SK-N-SH (cell line): ENCODE data around the gene ZBTB5. TPM values are rescaled to one million over a fixed set of nuclear protein-coding genes. Genes with fewer than 3 reads are reported as not detected.

Source experiments
- CHD2 ChIP-seq: fragments of 150-350 bp; IDR thresholded peaks from 2 replicates; pipeline ENCODE4 v1.6.1; 2018; ENCODE audit warnings: low read length; ENCODE audit not compliant: partially characterized antibody
- ELF1 ChIP-seq: IDR thresholded peaks from 2 replicates; pipeline ENCODE4 v1.4.0; 2012
- EP300 ChIP-seq, 2 experiments: IDR thresholded peaks; 2 replicates each; pipeline versions ENCODE4 v1.4.0 to v1.6.1; 2012; ENCODE audit warnings: borderline replicate concordance in 1 of 2, low read depth in 1 of 2, low read length in 1 of 2
- EZH2phosphoT487 ChIP-seq: fragments of 200-600 bp; sonication (generic); IDR thresholded peaks from 2 replicates; pipeline ENCODE4 v1.6.1; 2017; ENCODE audit warnings: low read depth, mixed run types, mild to moderate bottlenecking, antibody characterized with exemption, moderate library complexity, borderline replicate concordance
- MXI1 ChIP-seq: IDR thresholded peaks from 2 replicates; pipeline ENCODE4 v1.6.1; 2012; ENCODE audit warnings: mild to moderate bottlenecking, low read depth, low read length, improper control_type of control experiment
- POLR2AphosphoS5 ChIP-seq: IDR thresholded peaks from 2 replicates; pipeline ENCODE4 v1.6.1; 2012; ENCODE audit warnings: low read depth, low read length
- RAD21 ChIP-seq: IDR thresholded peaks from 2 replicates; pipeline ENCODE4 v1.6.1; 2012; ENCODE audit warnings: mild to moderate bottlenecking, low read length
- SIN3A ChIP-seq: IDR thresholded peaks from 2 replicates; pipeline ENCODE4 v1.6.1; 2012; ENCODE audit warnings: low read depth, mild to moderate bottlenecking, low read length, moderate library complexity, borderline replicate concordance
- TAF1 ChIP-seq: IDR thresholded peaks from 2 replicates; pipeline ENCODE4 v1.6.1; 2012; ENCODE audit warnings: low read depth, mild to moderate bottlenecking, low read length, moderate library complexity, borderline replicate concordance
- TCF12 ChIP-seq: IDR thresholded peaks from 2 replicates; pipeline ENCODE4 v1.4.0; 2012
- YY1 ChIP-seq: IDR thresholded peaks from 2 replicates; pipeline ENCODE4 v1.4.0; 2012; ENCODE audit warnings: low read depth, mild to moderate bottlenecking
- polyA plus RNA-seq, 3 experiments: library from polyadenylated mRNA; depleted of rRNA; stranded (reverse); fragments of >200 nt; gene quantifications; 2 replicates each; pipeline ENCODE4 v1.2.3, GENCODE V29; 2012
- TF ChIP-seq, protein P1 (sequence below): IDR thresholded peaks from 2 replicates; pipeline ENCODE4 v1.4.0; 2012; ENCODE audit warnings: low read depth, borderline replicate concordance
- TF ChIP-seq, protein P2 (sequence below): IDR thresholded peaks from 2 replicates; pipeline ENCODE4 v1.4.0; 2012; ENCODE audit warnings: low read depth, borderline replicate concordance
- TF ChIP-seq, protein P3 (sequence below): fragments of 200-600 bp; sonication (generic); IDR thresholded peaks from 2 replicates; pipeline ENCODE4 v1.6.1; 2017; ENCODE audit warnings: antibody characterized with exemption, mild to moderate bottlenecking, moderate library complexity
- TF ChIP-seq, protein P4 (sequence below): fragments of 150-350 bp; IDR thresholded peaks from 2 replicates; pipeline ENCODE4 v1.6.1; 2017; ENCODE audit warnings: antibody characterized with exemption, low read length, low read depth, borderline replicate concordance

ZBTB5 gene
- polyA plus RNA-seq, 1 of the 3 experiments (the other 2 are of a cell fraction): 6.3 TPM

DNA sequence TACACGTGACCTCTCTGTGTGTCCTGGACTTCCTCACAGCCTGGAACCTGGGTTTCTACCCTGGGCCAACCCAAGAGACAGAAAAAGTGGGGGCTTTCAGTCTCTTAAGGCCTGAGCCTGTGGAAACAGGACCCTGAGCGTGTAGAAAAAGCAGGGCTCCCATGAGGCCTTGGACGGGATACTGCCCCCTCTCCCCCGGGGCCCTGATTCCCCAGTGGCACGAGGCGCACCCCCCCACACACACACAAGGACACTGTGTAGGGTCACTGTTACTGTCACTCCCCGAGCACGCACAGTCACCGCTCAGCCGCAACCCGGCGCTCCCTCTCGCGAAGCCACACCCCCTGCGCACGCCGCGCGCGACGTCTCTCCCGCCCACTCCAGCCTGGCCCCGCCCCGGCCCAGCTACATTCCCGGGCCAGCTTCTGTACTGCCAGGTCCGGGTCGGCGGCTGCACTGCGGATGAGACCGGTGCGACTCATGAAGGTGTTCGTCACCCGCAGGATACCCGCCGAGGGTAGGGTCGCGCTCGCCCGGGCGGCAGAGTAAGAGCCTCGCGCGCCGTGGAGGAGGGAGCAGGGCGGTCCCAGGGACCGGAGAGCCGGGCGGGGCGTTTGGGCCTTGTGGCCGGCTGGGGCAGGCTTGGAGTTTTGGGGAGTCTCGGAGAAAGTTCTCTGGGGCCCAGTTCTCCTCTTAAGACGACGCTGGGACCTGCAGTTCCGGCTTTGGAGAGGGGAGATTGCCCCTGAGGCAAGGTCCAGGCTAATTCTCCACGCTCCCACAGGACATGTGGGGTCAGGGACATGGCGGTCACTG, 42.8 kb downstream of the ZBTB5 start, which contains the start of gene GRHPR (continued):
- TF ChIP-seq, protein P1, sequence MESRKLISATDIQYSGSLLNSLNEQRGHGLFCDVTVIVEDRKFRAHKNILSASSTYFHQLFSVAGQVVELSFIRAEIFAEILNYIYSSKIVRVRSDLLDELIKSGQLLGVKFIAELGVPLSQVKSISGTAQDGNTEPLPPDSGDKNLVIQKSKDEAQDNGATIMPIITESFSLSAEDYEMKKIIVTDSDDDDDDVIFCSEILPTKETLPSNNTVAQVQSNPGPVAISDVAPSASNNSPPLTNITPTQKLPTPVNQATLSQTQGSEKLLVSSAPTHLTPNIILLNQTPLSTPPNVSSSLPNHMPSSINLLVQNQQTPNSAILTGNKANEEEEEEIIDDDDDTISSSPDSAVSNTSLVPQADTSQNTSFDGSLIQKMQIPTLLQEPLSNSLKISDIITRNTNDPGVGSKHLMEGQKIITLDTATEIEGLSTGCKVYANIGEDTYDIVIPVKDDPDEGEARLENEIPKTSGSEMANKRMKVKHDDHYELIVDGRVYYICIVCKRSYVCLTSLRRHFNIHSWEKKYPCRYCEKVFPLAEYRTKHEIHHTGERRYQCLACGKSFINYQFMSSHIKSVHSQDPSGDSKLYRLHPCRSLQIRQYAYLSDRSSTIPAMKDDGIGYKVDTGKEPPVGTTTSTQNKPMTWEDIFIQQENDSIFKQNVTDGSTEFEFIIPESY: no peak
- 0 out of 2 replicates have a peak, but pooled peaks have one; percentile 32 for TF ChIP-seq ELF1
- no peak for TF ChIP-seq EP300 (IDR thresholded peaks at IDR 0.05; ENCODE audit: borderline replicate concordance in 1 of 2, low read depth in 1 of 2, low read length in 1 of 2)
- TF ChIP-seq RAD21: no peak
- TF ChIP-seq CHD2: peak; percentile 8
- TF ChIP-seq, protein P2, sequence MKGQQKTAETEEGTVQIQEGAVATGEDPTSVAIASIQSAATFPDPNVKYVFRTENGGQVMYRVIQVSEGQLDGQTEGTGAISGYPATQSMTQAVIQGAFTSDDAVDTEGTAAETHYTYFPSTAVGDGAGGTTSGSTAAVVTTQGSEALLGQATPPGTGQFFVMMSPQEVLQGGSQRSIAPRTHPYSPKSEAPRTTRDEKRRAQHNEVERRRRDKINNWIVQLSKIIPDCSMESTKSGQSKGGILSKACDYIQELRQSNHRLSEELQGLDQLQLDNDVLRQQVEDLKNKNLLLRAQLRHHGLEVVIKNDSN: 0 out of 2 replicates have a peak, but pooled peaks have one; percentile 25
- TF ChIP-seq, protein P3, sequence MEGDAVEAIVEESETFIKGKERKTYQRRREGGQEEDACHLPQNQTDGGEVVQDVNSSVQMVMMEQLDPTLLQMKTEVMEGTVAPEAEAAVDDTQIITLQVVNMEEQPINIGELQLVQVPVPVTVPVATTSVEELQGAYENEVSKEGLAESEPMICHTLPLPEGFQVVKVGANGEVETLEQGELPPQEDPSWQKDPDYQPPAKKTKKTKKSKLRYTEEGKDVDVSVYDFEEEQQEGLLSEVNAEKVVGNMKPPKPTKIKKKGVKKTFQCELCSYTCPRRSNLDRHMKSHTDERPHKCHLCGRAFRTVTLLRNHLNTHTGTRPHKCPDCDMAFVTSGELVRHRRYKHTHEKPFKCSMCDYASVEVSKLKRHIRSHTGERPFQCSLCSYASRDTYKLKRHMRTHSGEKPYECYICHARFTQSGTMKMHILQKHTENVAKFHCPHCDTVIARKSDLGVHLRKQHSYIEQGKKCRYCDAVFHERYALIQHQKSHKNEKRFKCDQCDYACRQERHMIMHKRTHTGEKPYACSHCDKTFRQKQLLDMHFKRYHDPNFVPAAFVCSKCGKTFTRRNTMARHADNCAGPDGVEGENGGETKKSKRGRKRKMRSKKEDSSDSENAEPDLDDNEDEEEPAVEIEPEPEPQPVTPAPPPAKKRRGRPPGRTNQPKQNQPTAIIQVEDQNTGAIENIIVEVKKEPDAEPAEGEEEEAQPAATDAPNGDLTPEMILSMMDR: no peak
- TF ChIP-seq, protein P4, sequence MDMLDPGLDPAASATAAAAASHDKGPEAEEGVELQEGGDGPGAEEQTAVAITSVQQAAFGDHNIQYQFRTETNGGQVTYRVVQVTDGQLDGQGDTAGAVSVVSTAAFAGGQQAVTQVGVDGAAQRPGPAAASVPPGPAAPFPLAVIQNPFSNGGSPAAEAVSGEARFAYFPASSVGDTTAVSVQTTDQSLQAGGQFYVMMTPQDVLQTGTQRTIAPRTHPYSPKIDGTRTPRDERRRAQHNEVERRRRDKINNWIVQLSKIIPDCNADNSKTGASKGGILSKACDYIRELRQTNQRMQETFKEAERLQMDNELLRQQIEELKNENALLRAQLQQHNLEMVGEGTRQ: no peak
- TF ChIP-seq MXI1: no peak; the same call in none of the 2 replicates
- TF ChIP-seq POLR2AphosphoS5: no peak; the same call in none of the 2 replicates
- TF ChIP-seq YY1: no peak
- TF ChIP-seq TAF1: peak; percentile 74
- TF ChIP-seq EZH2phosphoT487: no peak
- no peak for TF ChIP-seq TCF12
- no peak; the same call in 1 of the 2 replicates for TF ChIP-seq SIN3A
